SK-N-SH (cell line): Measurements from ENCODE around the gene UBALD1. TPM values are rescaled to one million over a fixed set of nuclear protein-coding genes. Genes with fewer than 3 reads are reported as not detected.

ENCODE experiments used
- CTCF ChIA-PET: fragments of 300-600, 350-600 bp; formaldehyde crosslinking; extraction: SDS; loops from one replicate; lab custom pipeline; 2021; lab: Yijun Ruan, JAX
- POLR2A ChIA-PET: fragments of 350-600 bp; sonication (Branson Sonifier 250); formaldehyde crosslinking; extraction: SDS; loops from one replicate; lab custom pipeline; 2020; ENCODE audit warnings: antibody characterized with exemption, inconsistent platforms; lab: Yijun Ruan, JAX
- DNase-seq: peaks from one replicate; pipeline ENCODE4 v3.0.0; 2012
- H2AFZ ChIP-seq: fragments of 200-600 bp; sonication (generic); 2 replicates; pipeline ENCODE4 v1.8.1; 2016; ENCODE audit warnings: antibody characterized with exemption, mild to moderate bottlenecking, low read depth
- H3F3A ChIP-seq: fragments of 200-600 bp; sonication (generic); replicated peaks from 2 replicates; pipeline ENCODE3; 2016; ENCODE audit warnings: antibody characterized with exemption, mild to moderate bottlenecking; ENCODE audit not compliant: insufficient read depth
- H3K27ac ChIP-seq, 2 experiments: fragments of 200-500 bp in 1 of 2; fragments of 200-600 bp in 1 of 2; sonication (Bioruptor generic) in 1 of 2; sonication (generic), shearing (Covaris generic) in 1 of 2; 2 replicates each; pipeline versions ENCODE4 v1.5.1 to v1.6.1; 2014 to 2016; ENCODE audit warnings: low read depth in 2 of 2, inconsistent platforms in 1 of 2, low read length in 1 of 2, mild to moderate bottlenecking in 1 of 2, mixed read lengths in 1 of 2
- H3K27me3 ChIP-seq: fragments of 200-600 bp; sonication (generic), shearing (Covaris generic); 2 replicates; pipeline ENCODE4 v1.6.1; 2016; ENCODE audit warnings: mixed run types; ENCODE audit not compliant: insufficient read depth
- H3K36me3 ChIP-seq, 2 experiments: fragments of 200-500 bp in 1 of 2; fragments of 200-600 bp in 1 of 2; sonication (Bioruptor generic) in 1 of 2; sonication (generic) in 1 of 2; replicated peaks in 1 of 2; 2 replicates each; pipeline versions ENCODE3 to v1.5.1; 2014 to 2016; ENCODE audit warnings: low read length in 1 of 2, mild to moderate bottlenecking in 1 of 2; ENCODE audit not compliant: insufficient read depth in 2 of 2, control insufficient read depth in 1 of 2
- H3K4me1 ChIP-seq, 2 experiments: fragments of 200-500 bp in 1 of 2; fragments of 200-600 bp in 1 of 2; sonication (Bioruptor generic) in 1 of 2; sonication (generic), shearing (Covaris generic) in 1 of 2; 2 replicates each; pipeline versions ENCODE4 v1.5.1 to v1.6.1; 2014 to 2016; ENCODE audit warnings: low read depth in 1 of 2, low read length in 1 of 2, mixed run types in 1 of 2; ENCODE audit not compliant: insufficient read depth in 2 of 2, control insufficient read depth in 1 of 2
- H3K4me2 ChIP-seq: fragments of 200-600 bp; sonication (generic), shearing (Covaris generic); 2 replicates; pipeline ENCODE4 v1.6.1; 2017; ENCODE audit warnings: mixed run types
- H3K4me3 ChIP-seq, 2 experiments: fragments of 200-500 bp in 1 of 2; fragments of 200-600 bp in 1 of 2; sonication (Bioruptor generic) in 1 of 2; sonication (generic), shearing (Covaris generic) in 1 of 2; 2 replicates each; pipeline versions ENCODE4 v1.5.1 to v1.8.1; 2014 to 2016; ENCODE audit warnings: low read depth in 2 of 2, inconsistent platforms in 1 of 2, low read length in 1 of 2, mild to moderate bottlenecking in 1 of 2, mixed read lengths in 1 of 2, moderate library complexity in 1 of 2
- H3K79me2 ChIP-seq: fragments of 200-600 bp; sonication (generic); 2 replicates; pipeline ENCODE4 v1.8.1; 2017; ENCODE audit warnings: mild to moderate bottlenecking; ENCODE audit not compliant: insufficient read depth
- H3K9ac ChIP-seq: fragments of 200-600 bp; sonication (generic); 2 replicates; pipeline ENCODE4 v1.6.1; 2017; ENCODE audit warnings: mixed run types
- H3K9me2 ChIP-seq: fragments of 200-600 bp; sonication (generic); 2 replicates; pipeline ENCODE4 v1.6.1; 2017; ENCODE audit warnings: mixed run types
- H3K9me3 ChIP-seq: fragments of 200-600 bp; sonication (generic); 2 replicates; pipeline ENCODE4 v1.6.1; 2017; ENCODE audit warnings: mixed run types, mild to moderate bottlenecking, moderate library complexity
- H4K20me1 ChIP-seq: fragments of 200-600 bp; sonication (generic); 2 replicates; pipeline ENCODE4 v1.6.1; 2017; ENCODE audit warnings: mild to moderate bottlenecking, mixed run types; ENCODE audit not compliant: insufficient read depth
- EP300 ChIP-seq, 2 experiments: IDR thresholded peaks; 2 replicates each; pipeline versions ENCODE4 v1.4.0 to v1.6.1; 2012; ENCODE audit warnings: borderline replicate concordance in 1 of 2, low read depth in 1 of 2, low read length in 1 of 2
- FOSL2 ChIP-seq: IDR thresholded peaks from 2 replicates; pipeline ENCODE4 v1.4.0; 2012; ENCODE audit warnings: low read depth, mild to moderate bottlenecking, moderate library complexity, borderline replicate concordance
- FOXJ3 ChIP-seq: sonication (generic); formaldehyde crosslinking; IDR thresholded peaks from 2 replicates; pipeline ENCODE4 v1.5.1; 2020; ENCODE audit warnings: mild to moderate bottlenecking, missing genetic modification reagents
- FOXM1 ChIP-seq: IDR thresholded peaks from 2 replicates; pipeline ENCODE4 v1.4.0; 2012; ENCODE audit warnings: low read depth, mild to moderate bottlenecking
- GABPA ChIP-seq: IDR thresholded peaks from 2 replicates; pipeline ENCODE4 v1.4.0; 2012; ENCODE audit warnings: low read depth, mild to moderate bottlenecking
- MXI1 ChIP-seq: IDR thresholded peaks from 2 replicates; pipeline ENCODE4 v1.6.1; 2012; ENCODE audit warnings: mild to moderate bottlenecking, low read depth, low read length, improper control_type of control experiment
- NRF1 ChIP-seq: IDR thresholded peaks from 2 replicates; pipeline ENCODE4 v1.6.1; 2012; ENCODE audit warnings: low read depth, mild to moderate bottlenecking, low read length
- POLR2AphosphoS5 ChIP-seq: IDR thresholded peaks from 2 replicates; pipeline ENCODE4 v1.6.1; 2012; ENCODE audit warnings: low read depth, low read length
- RAD21 ChIP-seq: IDR thresholded peaks from 2 replicates; pipeline ENCODE4 v1.6.1; 2012; ENCODE audit warnings: mild to moderate bottlenecking, low read length
- SIN3A ChIP-seq: IDR thresholded peaks from 2 replicates; pipeline ENCODE4 v1.6.1; 2012; ENCODE audit warnings: low read depth, mild to moderate bottlenecking, low read length, moderate library complexity, borderline replicate concordance
- TAF1 ChIP-seq: IDR thresholded peaks from 2 replicates; pipeline ENCODE4 v1.6.1; 2012; ENCODE audit warnings: low read depth, mild to moderate bottlenecking, low read length, moderate library complexity, borderline replicate concordance
- TCF12 ChIP-seq: IDR thresholded peaks from 2 replicates; pipeline ENCODE4 v1.4.0; 2012
- YY1 ChIP-seq: IDR thresholded peaks from 2 replicates; pipeline ENCODE4 v1.4.0; 2012; ENCODE audit warnings: low read depth, mild to moderate bottlenecking
- WGBS: methylation state at CpG from one replicate; pipeline ENCODE4 v1.1.6; 2017; ENCODE audit warnings: low lambda C conversion rate; 5-methylcytosine and 5-hydroxymethylcytosine counted together
- polyA plus RNA-seq, 3 experiments: library from polyadenylated mRNA; depleted of rRNA; stranded (reverse); fragments of >200 nt; gene quantifications; 2 replicates each; pipeline ENCODE4 v1.2.3, GENCODE V29; 2012
- TF ChIP-seq, protein P1 (sequence below): IDR thresholded peaks from 2 replicates; pipeline ENCODE4; 2012
- TF ChIP-seq, protein P2 (sequence below): IDR thresholded peaks from 2 replicates; pipeline ENCODE4 v1.4.0; 2012; ENCODE audit warnings: low read depth
- TF ChIP-seq, protein P3 (sequence below): fragments of 150-350 bp; IDR thresholded peaks from 2 replicates; pipeline ENCODE4 v1.6.1; 2016; ENCODE audit warnings: mild to moderate bottlenecking, low read depth, low read length
- TF ChIP-seq, protein P4 (sequence below): fragments of 150-350 bp; IDR thresholded peaks from 2 replicates; pipeline ENCODE4 v1.6.1; 2017; ENCODE audit warnings: antibody characterized with exemption, low read length, low read depth, borderline replicate concordance
- TF ChIP-seq, protein P5 (sequence below): IDR thresholded peaks from 2 replicates; pipeline ENCODE4 v1.6.1; 2012; ENCODE audit warnings: mild to moderate bottlenecking, low read depth, low read length, moderate library complexity
- TF ChIP-seq, protein P6 (sequence below): IDR thresholded peaks from 2 replicates; pipeline ENCODE4 v1.4.0; 2012; ENCODE audit warnings: low read depth, borderline replicate concordance

Gene UBALD1
- polyA plus RNA-seq, 1 of the 3 experiments (the other 2 are of a cell fraction) = 16.7 TPM

DNA sequence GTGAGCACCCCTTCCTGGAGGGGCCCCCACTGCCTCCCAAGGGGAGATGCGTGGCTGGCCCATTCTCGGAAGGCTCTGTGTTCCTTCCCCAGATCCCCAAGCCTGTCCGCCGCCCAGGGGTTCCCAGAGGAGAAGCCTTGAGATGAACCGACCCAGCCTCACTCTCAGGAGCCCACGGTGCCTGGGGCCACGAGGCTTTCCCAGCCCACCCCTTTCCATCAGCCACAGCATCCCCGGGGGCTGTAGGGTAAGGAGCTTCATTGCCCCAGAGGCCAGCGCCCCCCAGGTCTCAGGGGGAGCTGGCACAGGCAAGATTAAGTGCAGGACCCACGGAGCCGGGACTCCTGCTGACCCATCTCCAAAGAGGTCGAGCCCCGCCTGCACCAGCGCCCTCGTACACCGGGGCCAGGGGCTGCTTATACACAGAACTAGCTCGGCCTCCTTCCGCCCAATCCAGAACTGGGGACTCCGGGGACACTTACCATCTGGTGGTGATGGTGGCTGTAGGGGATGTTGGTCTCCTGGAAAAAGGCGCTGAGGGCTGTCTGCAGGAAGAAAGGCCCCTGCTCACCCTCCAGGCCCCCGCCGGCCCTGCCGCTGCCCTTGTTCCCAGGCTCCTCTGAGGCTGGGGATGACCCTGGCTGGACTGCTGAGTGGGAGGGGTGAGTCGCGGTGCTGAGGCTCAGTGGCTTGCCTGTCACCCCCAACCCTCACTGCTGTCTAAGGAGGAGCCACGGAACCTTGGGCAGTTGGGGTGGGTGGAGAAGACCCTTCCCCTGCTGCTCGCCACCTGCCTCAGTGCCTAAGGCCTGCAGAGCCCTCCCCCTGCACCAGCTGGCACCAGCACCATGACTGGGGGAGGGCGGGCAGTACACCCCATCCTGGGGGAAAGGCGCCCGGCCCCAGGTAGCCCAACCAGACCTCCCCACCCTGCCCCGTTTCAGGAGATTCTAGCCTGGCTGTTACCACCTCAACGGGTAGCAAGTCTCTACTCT, 4.4 kb downstream of the UBALD1 start:
- peak; percentile 40 for DNase-seq
- Histone ChIP-seq H3F3A (no peaks in the 10 kb centered on the region), H3K9me2 (no peaks in the 10 kb centered on the region), H3K27me3 (no peaks in the 10 kb centered on the region)
- TF ChIP-seq, protein P1, sequence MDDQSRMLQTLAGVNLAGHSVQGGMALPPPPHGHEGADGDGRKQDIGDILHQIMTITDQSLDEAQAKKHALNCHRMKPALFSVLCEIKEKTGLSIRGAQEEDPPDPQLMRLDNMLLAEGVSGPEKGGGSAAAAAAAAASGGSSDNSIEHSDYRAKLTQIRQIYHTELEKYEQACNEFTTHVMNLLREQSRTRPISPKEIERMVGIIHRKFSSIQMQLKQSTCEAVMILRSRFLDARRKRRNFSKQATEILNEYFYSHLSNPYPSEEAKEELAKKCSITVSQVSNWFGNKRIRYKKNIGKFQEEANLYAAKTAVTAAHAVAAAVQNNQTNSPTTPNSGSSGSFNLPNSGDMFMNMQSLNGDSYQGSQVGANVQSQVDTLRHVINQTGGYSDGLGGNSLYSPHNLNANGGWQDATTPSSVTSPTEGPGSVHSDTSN = no peak
- TF ChIP-seq, protein P2, sequence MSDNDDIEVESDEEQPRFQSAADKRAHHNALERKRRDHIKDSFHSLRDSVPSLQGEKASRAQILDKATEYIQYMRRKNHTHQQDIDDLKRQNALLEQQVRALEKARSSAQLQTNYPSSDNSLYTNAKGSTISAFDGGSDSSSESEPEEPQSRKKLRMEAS = no peak
- no peak for TF ChIP-seq MXI1
- TF ChIP-seq, protein P3, sequence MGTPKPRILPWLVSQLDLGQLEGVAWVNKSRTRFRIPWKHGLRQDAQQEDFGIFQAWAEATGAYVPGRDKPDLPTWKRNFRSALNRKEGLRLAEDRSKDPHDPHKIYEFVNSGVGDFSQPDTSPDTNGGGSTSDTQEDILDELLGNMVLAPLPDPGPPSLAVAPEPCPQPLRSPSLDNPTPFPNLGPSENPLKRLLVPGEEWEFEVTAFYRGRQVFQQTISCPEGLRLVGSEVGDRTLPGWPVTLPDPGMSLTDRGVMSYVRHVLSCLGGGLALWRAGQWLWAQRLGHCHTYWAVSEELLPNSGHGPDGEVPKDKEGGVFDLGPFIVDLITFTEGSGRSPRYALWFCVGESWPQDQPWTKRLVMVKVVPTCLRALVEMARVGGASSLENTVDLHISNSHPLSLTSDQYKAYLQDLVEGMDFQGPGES = no peak
- TF ChIP-seq, protein P4, sequence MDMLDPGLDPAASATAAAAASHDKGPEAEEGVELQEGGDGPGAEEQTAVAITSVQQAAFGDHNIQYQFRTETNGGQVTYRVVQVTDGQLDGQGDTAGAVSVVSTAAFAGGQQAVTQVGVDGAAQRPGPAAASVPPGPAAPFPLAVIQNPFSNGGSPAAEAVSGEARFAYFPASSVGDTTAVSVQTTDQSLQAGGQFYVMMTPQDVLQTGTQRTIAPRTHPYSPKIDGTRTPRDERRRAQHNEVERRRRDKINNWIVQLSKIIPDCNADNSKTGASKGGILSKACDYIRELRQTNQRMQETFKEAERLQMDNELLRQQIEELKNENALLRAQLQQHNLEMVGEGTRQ = no peak
- no peak for TF ChIP-seq TAF1
- TF ChIP-seq NRF1 = no peak
- no peak for TF ChIP-seq FOXJ3 (CRISPR knock-in tag)
- no peak for TF ChIP-seq EP300 (IDR thresholded peaks at IDR 0.05; ENCODE audit: borderline replicate concordance in 1 of 2, low read depth in 1 of 2, low read length in 1 of 2)
- TF ChIP-seq, protein P5, sequence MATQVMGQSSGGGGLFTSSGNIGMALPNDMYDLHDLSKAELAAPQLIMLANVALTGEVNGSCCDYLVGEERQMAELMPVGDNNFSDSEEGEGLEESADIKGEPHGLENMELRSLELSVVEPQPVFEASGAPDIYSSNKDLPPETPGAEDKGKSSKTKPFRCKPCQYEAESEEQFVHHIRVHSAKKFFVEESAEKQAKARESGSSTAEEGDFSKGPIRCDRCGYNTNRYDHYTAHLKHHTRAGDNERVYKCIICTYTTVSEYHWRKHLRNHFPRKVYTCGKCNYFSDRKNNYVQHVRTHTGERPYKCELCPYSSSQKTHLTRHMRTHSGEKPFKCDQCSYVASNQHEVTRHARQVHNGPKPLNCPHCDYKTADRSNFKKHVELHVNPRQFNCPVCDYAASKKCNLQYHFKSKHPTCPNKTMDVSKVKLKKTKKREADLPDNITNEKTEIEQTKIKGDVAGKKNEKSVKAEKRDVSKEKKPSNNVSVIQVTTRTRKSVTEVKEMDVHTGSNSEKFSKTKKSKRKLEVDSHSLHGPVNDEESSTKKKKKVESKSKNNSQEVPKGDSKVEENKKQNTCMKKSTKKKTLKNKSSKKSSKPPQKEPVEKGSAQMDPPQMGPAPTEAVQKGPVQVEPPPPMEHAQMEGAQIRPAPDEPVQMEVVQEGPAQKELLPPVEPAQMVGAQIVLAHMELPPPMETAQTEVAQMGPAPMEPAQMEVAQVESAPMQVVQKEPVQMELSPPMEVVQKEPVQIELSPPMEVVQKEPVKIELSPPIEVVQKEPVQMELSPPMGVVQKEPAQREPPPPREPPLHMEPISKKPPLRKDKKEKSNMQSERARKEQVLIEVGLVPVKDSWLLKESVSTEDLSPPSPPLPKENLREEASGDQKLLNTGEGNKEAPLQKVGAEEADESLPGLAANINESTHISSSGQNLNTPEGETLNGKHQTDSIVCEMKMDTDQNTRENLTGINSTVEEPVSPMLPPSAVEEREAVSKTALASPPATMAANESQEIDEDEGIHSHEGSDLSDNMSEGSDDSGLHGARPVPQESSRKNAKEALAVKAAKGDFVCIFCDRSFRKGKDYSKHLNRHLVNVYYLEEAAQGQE = no peak
- TF ChIP-seq YY1 = no peak
- no peak for TF ChIP-seq FOXM1
- TF ChIP-seq FOSL2 = no peak
- no peak for TF ChIP-seq TCF12
- TF ChIP-seq RAD21 = no peak
- no peak for TF ChIP-seq SIN3A
- TF ChIP-seq POLR2AphosphoS5 = no peak
- no peak for TF ChIP-seq GABPA
- TF ChIP-seq, protein P6, sequence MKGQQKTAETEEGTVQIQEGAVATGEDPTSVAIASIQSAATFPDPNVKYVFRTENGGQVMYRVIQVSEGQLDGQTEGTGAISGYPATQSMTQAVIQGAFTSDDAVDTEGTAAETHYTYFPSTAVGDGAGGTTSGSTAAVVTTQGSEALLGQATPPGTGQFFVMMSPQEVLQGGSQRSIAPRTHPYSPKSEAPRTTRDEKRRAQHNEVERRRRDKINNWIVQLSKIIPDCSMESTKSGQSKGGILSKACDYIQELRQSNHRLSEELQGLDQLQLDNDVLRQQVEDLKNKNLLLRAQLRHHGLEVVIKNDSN = no peak
- TF ChIP-seq, all 33 proteins: peak for 0
- no peak overlapping the region for H3K4me2 ChIP-seq
- H4K20me1 ChIP-seq = peaks cover 40% of the 10 kb centered on the region
- H3K9me3 ChIP-seq = no peaks in the 10 kb centered on the region
- POLR2A ChIA-PET = interaction anchor here (1.1 kb wide), 1 partner anchor 15 kb away, joined by 3 read pairs; no protein-coding TSS in a partner anchor
- no peak overlapping the region for H3K4me3 ChIP-seq
- 91% methylated on average over 23 of the region's 32 CpGs for WGBS
- no peak overlapping the region for H3K9ac ChIP-seq
- H3K36me3 ChIP-seq = peaks cover 0 to 16% of the 10 kb centered on the region in 2 experiments
- H3K27ac ChIP-seq = no peak overlapping the region
- CTCF ChIA-PET = interaction anchor here (0.7 to 1.1 kb wide), 3 partner anchors 14 to 25 kb away, joined by 3 read pairs; partner anchors contain the start of gene MGRN1
- peaks cover 42% of the 10 kb centered on the region for H3K79me2 ChIP-seq
- peaks cover 2 to 20% of the 10 kb centered on the region in 2 experiments; a peak in 1 of 4 replicates for H3K4me1 ChIP-seq
- no peak overlapping the region for H2AFZ ChIP-seq
